ENCODE results near the gene LPAR1.

DNA sequence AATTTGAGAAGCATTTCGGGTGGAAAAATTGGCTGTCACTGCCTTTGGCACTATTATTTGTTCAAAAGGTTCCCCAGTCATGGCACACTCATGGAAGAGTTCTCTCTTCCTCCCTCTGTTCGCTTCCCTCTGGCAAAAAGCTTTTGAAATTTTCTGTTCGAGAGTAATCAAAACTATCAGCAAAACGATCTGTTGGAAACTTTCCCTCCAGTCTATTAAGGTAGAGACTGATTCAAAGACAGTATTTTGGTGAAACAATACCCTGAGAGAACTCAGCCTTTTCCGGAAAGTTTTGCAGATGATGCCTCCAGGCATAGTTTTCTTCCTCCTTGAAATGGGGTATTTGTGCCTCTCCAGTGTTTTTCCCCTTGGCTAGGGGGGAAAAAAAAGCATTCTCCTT is 3.6 kb upstream of the LPAR1 start:
- TF ChIP-seq, protein P1, sequence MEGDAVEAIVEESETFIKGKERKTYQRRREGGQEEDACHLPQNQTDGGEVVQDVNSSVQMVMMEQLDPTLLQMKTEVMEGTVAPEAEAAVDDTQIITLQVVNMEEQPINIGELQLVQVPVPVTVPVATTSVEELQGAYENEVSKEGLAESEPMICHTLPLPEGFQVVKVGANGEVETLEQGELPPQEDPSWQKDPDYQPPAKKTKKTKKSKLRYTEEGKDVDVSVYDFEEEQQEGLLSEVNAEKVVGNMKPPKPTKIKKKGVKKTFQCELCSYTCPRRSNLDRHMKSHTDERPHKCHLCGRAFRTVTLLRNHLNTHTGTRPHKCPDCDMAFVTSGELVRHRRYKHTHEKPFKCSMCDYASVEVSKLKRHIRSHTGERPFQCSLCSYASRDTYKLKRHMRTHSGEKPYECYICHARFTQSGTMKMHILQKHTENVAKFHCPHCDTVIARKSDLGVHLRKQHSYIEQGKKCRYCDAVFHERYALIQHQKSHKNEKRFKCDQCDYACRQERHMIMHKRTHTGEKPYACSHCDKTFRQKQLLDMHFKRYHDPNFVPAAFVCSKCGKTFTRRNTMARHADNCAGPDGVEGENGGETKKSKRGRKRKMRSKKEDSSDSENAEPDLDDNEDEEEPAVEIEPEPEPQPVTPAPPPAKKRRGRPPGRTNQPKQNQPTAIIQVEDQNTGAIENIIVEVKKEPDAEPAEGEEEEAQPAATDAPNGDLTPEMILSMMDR (IDR thresholded peaks at IDR 0.05; ENCODE audit: control extremely low read depth in 1 of 3, insufficient read depth in 1 of 3, low read depth in 1 of 3, low read length in 3 of 3) = no peak
- TF ChIP-seq SP2 (IDR thresholded peaks at IDR 0.05; ENCODE audit: low read length) (no peak), EZH2 (IDR thresholded peaks at IDR 0.05; ENCODE audit: low read depth, low read length, severe bottlenecking) (no peak), POLR2AphosphoS5 (IDR thresholded peaks at IDR 0.05; ENCODE audit: low read depth, low read length) (no peak), ZNF274 (IDR thresholded peaks at IDR 0.05; ENCODE audit: borderline replicate concordance, extremely low read depth, low read length) (no peak), POLR2A (IDR thresholded peaks at IDR 0.05; ENCODE audit: control extremely low read depth in 1 of 2, low read depth in 2 of 2, low read length in 2 of 2) (no peak), PHF8 (conservative IDR thresholded peaks at IDR 0.05; ENCODE audit: low read depth, low read length) (no peak), CREB1 (IDR thresholded peaks at IDR 0.05) (no peak), FOSL1 (IDR thresholded peaks at IDR 0.05; ENCODE audit: insufficient read depth, low read depth, low read length) (no peak), TAF1 (IDR thresholded peaks at IDR 0.05; ENCODE audit: low read depth, low read length) (no peak), JUND (IDR thresholded peaks at IDR 0.05; ENCODE audit: low read length) (no peak), EP300 (IDR thresholded peaks at IDR 0.05; ENCODE audit: borderline replicate concordance in 1 of 2, low read depth in 2 of 2, low read length in 2 of 2) (no peak)
- TF ChIP-seq, protein P2, sequence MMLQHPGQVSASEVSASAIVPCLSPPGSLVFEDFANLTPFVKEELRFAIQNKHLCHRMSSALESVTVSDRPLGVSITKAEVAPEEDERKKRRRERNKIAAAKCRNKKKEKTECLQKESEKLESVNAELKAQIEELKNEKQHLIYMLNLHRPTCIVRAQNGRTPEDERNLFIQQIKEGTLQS (IDR thresholded peaks at IDR 0.05; ENCODE audit: insufficient read depth, low read depth, low read length) = no peak
- TF ChIP-seq, protein P3, sequence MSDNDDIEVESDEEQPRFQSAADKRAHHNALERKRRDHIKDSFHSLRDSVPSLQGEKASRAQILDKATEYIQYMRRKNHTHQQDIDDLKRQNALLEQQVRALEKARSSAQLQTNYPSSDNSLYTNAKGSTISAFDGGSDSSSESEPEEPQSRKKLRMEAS (IDR thresholded peaks at IDR 0.05) = no peak
